NCI-H2171 (cell line): Measurements from ENCODE around the gene APOE.

ENCODE experiments used
- DNase-seq: peaks from one replicate; lab custom pipeline; 2025; lab: John Stamatoyannopoulos, UW

Gene APOE

DNA sequence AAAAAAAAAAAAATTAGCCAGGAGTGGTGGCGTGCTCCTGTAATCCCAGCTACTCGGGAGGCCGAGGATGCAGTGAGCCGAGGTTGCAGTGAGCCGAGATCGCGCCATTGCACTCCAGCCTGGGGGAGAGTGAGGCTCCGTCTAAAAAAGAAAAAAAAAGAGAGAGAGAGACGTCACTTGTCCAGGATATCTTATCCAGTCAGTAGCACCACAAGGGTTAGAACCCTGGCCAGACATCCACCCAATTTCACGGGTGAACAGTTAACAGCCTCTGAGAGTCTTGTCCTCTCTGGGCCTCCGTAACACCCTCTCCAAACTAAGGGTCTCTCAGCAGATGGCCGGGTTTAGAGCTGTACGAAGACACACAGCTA is 48.7 kb downstream of the APOE start:
- no peak for DNase-seq

DNA sequence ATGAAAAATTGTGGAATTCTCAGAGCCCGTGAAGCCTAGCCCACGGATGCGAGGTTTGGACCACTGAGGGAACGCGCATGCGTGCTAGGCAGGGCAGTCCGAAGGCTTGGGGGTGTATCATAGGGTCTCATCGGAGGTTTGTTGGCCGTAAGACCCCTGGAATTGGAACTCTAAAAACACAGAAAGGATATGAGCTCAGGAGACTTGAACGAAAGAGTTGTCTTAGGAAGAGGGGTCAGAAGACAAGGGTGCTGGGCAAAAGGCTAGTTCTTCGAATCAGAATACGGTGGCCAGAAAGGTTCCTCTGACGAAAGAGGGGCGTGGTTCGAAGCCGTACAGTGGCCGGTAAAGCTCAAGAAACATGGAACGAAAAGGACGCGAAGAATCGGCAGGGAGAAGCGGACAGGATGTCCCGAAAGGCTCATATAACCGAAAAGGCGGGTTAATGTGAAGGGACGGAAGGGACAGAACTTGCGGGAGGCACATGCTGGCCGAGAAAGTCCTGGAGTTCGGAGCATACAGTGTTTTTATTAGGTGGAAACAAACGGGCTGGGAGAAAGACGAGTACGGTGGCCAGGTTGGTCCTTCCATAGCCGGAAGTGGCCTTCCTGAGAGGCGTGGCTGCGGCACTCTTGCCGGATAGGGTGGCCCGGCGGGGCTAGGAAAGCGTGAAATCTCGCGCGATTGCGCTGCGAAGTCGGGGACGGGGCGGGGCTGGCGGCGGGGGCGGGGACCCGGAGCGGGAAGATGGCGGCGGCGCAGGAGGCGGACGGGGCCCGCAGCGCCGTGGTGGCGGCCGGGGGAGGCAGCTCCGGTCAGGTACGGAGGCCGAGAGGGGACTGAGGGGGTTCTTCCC is 49.3 kb downstream of the APOE start, which contains the start of gene CLPTM1:
CLPTM1 (plus strand) TSS at position 732 of the 856 bp plus-strand sequence; CDS start at position 748, 16 bp downstream.
- peak; percentile 96 for DNase-seq

DNA sequence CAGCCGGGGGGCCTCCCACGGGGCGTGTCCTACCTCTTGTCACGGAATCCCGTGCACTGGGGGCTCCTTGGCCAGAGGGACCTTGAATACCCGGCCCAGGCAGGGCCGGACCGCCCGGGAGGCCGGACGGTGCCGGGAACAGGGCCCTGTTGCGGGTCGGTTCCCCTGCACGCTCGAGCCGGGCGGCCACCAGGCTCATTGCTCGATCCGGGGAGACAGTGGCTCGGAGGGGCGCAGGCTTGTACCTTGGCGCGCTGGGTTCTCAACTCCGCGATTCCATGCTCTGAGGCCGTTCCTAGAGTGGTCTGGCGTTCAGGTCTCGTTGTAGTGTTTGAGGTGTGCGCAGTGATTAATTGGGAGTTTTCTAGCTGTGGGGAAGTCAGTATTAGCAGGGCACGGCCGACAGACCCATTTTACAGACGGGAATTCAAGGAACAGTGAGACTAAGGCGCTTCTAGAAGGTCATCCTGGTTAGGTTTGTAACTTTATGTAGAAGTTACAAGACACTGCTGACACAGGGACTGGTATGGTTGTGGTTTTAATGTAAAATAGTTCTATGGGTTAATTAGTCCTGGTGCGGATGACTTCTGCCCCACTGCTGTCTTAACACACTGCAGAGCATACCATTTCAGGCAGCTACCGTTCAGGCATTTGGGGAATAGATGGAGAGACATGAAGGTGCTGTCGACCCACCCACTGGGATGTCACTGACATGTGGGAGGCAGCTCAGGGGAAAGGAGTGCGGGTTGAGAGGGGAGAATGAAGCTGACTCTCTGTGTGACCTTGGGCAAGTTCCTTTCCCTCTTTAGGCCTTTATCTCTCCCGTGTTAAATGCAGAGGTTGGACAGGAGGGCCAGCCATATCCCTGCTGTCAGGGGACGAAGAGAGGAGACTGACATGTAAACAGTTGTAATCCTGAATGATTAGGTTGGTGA is 50.2 kb downstream of the APOE start:
- no peak for DNase-seq

DNA sequence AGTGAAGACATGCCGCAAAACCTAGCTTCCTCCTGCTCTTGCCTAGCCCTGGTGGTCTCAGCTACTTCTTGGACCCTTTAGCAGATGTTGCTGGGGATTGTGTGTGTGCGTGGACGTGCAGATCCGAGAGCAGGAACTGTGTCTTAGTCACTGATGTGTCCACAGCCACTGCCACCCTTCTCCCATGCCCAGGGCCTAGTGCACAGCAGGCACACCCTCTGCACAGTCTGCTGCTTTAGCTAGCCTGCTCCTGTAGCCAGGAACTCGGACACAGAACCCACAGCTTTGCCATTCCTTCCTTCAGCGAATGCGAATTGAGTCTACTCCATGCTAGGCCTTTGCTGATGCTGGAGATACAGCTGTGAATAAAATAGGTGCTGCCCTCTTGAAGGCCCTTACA is 51.9 kb downstream of the APOE start:
- no peak for DNase-seq

DNA sequence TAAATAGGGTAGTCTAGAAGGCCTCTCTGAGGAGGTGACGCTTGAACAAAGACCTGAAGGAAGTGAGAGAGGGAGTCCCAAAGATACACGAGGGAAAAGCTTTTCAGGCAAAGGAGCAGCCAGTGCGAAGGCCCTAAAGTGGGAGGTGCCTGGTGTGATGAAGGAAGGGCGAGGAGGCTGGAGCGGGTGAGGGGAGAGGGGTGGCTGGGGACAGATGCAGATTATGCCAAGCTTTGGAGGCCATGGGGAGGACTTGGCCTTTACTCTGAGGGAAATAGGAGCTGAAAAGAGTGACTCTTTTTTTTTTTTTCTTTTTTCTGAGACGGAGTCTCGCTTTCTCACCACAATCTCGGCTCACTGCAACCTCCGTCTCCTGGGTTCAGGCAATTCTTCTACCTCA is 52.5 kb downstream of the APOE start:
- no peak for DNase-seq
